Cardiac fibroblast (primary cell): ENCODE data around the gene TRIM26.
"Not testable (repeated sequence)": the region's sequence is repeated elsewhere in the genome, so short reads cannot be mapped to it uniquely, and the experiment has no call there.

Experiments used
- DNase-seq, 2 donors: peaks; one replicate each; pipeline versions ENCODE4 v3.0.0 to v3.0.0-alpha.2; 2010; ENCODE audit warnings: low read depth in 2 of 2
- H3K4me3 ChIP-seq, 2 donors: replicated peaks in 1 of 2; 1 replicate in 1 of 2; 2 replicates in 1 of 2; pipeline ENCODE4 v1.5.1; 2011; ENCODE audit warnings: low read depth in 2 of 2, low read length in 2 of 2, mild to moderate bottlenecking in 2 of 2, moderate library complexity in 1 of 2
- CTCF ChIP-seq: IDR thresholded peaks from one replicate; pipeline ENCODE4 v1.5.1; 2011; ENCODE audit warnings: low read depth, mild to moderate bottlenecking, low read length, inconsistent platforms

Gene TRIM26

GRCh38 chr6:30212865-30213666, at the start of gene TRIM26:
Gene TRIM26 (minus strand): TSS chr6:30213406. CDS start chr6:30199103, 14,303 bp downstream.
- no peak for TF ChIP-seq CTCF
- H3K4me3 ChIP-seq = peak within 1 kb of the TSS; percentile 94
- peak; percentile 97 for DNase-seq

GRCh38 chr6:30260036-30260504, 46.9 kb upstream of the TRIM26 start:
- peak overlapping the region; percentile 70 to 77 for H3K4me3 ChIP-seq
- DNase-seq = no peak
- TF ChIP-seq CTCF = no peak

- H3K4me3 ChIP-seq = peak overlapping the region; percentile 70 to 77
- peak; percentile 48 for TF ChIP-seq CTCF
- DNase-seq = peak; percentile 76 to 84
These were observed 46.2 kb upstream of the TRIM26 start for GRCh38 chr6:30259140-30260035.

GRCh38 chr6:30258204-30258603, 45.0 kb upstream of the TRIM26 start:
- no peak for TF ChIP-seq CTCF
- no peak for DNase-seq
- H3K4me3 ChIP-seq = no peak overlapping the region

GRCh38 chr6:30252417-30252816, 39.2 kb upstream of the TRIM26 start:
- DNase-seq, H3K4me3 ChIP-seq: not testable (repeated sequence)

GRCh38 chr6:30244560-30244959, 31.4 kb upstream of the TRIM26 start:
- DNase-seq = no peak
- no peak for TF ChIP-seq CTCF
- no peak overlapping the region for H3K4me3 ChIP-seq
